Neural cell (in vitro differentiated cells): Measurements from ENCODE around the gene KCNA10. TPM values are rescaled to one million over a fixed set of nuclear protein-coding genes. Genes with fewer than 3 reads are reported as not detected.
"Not testable (repeated sequence)": the region's sequence is repeated elsewhere in the genome, so short reads cannot be mapped to it uniquely, and the experiment has no call there.

Experiments
- H2AFZ ChIP-seq: fragments of 200-600, 300-800 bp; sonication (generic), shearing (Covaris generic); 2 replicates; pipeline ENCODE4 v1.6.0; 2014; ENCODE audit warnings: low read depth, mild to moderate bottlenecking, antibody characterized with exemption, low read length, moderate library complexity
- H3F3A ChIP-seq: fragments of 200-600 bp; shearing (Covaris generic); 2 replicates; pipeline ENCODE4 v1.6.1; 2016; ENCODE audit warnings: mild to moderate bottlenecking, moderate library complexity, mixed read lengths, antibody characterized with exemption, low read length; ENCODE audit not compliant: insufficient read depth, poor library complexity, severe bottlenecking
- H3K27ac ChIP-seq: fragments of 200-600, 300-800 bp; sonication (generic), shearing (Covaris generic); 2 replicates; pipeline ENCODE4 v1.5.1; 2014; ENCODE audit warnings: mild to moderate bottlenecking, low read length, moderate library complexity
- H3K27me3 ChIP-seq: fragments of 300-800, 200-600 bp; sonication (generic), shearing (Covaris generic); 2 replicates; pipeline ENCODE4 v1.6.0; 2014; ENCODE audit warnings: mild to moderate bottlenecking, low read depth, low read length, moderate library complexity; ENCODE audit not compliant: insufficient read depth
- H3K36me3 ChIP-seq: fragments of 300-800, 200-600 bp; sonication (generic), shearing (Covaris generic); 2 replicates; pipeline ENCODE4 v1.5.1; 2014; ENCODE audit warnings: mild to moderate bottlenecking, antibody characterized with exemption, low read length, moderate library complexity; ENCODE audit not compliant: insufficient read depth
- H3K4me2 ChIP-seq: fragments of 300-800, 200-600 bp; sonication (generic), shearing (Covaris generic); 2 replicates; pipeline ENCODE4 v1.6.0; 2014; ENCODE audit warnings: mild to moderate bottlenecking, low read length
- H3K4me3 ChIP-seq: fragments of 300-800, 200-600 bp; sonication (generic), shearing (Covaris generic); 2 replicates; pipeline ENCODE4 v1.5.1; 2014; ENCODE audit warnings: mild to moderate bottlenecking, low read length, moderate library complexity
- H3K79me2 ChIP-seq: fragments of 200-600 bp; shearing (Covaris generic); replicated peaks from 2 replicates; pipeline ENCODE4 v1.6.0; 2014; ENCODE audit warnings: mild to moderate bottlenecking, low read length, moderate library complexity; ENCODE audit not compliant: insufficient read depth
- H3K9ac ChIP-seq: fragments of 300-800, 200-600 bp; sonication (generic), shearing (Covaris generic); 2 replicates; pipeline ENCODE4 v1.6.1; 2016; ENCODE audit warnings: mild to moderate bottlenecking, low read length, mixed read lengths
- H3K9me2 ChIP-seq: fragments of 200-600 bp; shearing (Covaris generic); 2 replicates; pipeline ENCODE4 v1.6.1; 2016; ENCODE audit warnings: mild to moderate bottlenecking, low read length, mixed read lengths; ENCODE audit not compliant: insufficient read depth
- H3K9me3 ChIP-seq: fragments of 200-600, 300-800 bp; sonication (generic), shearing (Covaris generic); 2 replicates; pipeline ENCODE4 v1.6.1; 2016; ENCODE audit warnings: mild to moderate bottlenecking, mixed run types, low read length, moderate library complexity, mixed read lengths
- H4K20me1 ChIP-seq: fragments of 200-600 bp; shearing (Covaris generic); 2 replicates; pipeline ENCODE4 v1.6.1; 2016; ENCODE audit warnings: mild to moderate bottlenecking, mixed run types; ENCODE audit not compliant: insufficient read depth
- EP300 ChIP-seq: fragments of 450-650 bp; conservative IDR thresholded peaks from 2 replicates; pipeline ENCODE4 v1.6.1; 2014; ENCODE audit warnings: antibody characterized with exemption, mild to moderate bottlenecking, moderate library complexity; ENCODE audit not compliant: poor library complexity, severe bottlenecking
- MXI1 ChIP-seq: fragments of 450-650 bp; conservative IDR thresholded peaks from 2 replicates; pipeline ENCODE4 v1.6.1; 2014; ENCODE audit warnings: antibody characterized with exemption, mild to moderate bottlenecking; ENCODE audit not compliant: poor library complexity, severe bottlenecking
- SMC3 ChIP-seq: fragments of 450-650 bp; conservative IDR thresholded peaks from 2 replicates; pipeline ENCODE4 v1.6.1; 2014; ENCODE audit warnings: antibody characterized with exemption, mild to moderate bottlenecking, moderate library complexity; ENCODE audit not compliant: poor library complexity
- TAF1 ChIP-seq: IDR thresholded peaks from 2 replicates; pipeline ENCODE4 v1.6.1; 2012; ENCODE audit warnings: low read depth
- polyA plus RNA-seq: library from polyadenylated mRNA; depleted of rRNA; stranded (reverse); fragments of >200 nt; gene quantifications from 2 replicates; pipeline ENCODE4 v1.2.3, GENCODE V29; 2014
- TF ChIP-seq, protein P1 (sequence below): fragments of 450-650 bp; IDR thresholded peaks from 2 replicates; pipeline ENCODE4 v1.5.1; 2014; ENCODE audit warnings: antibody characterized with exemption, mild to moderate bottlenecking, moderate library complexity; ENCODE audit not compliant: poor library complexity, severe bottlenecking
- TF ChIP-seq, protein P2 (sequence below): IDR thresholded peaks from 2 replicates; pipeline ENCODE4 v1.6.1; 2012; ENCODE audit warnings: borderline replicate concordance

The KCNA10 gene
- polyA plus RNA-seq, 1 donor from 2014 or later, result not detected

DNA sequence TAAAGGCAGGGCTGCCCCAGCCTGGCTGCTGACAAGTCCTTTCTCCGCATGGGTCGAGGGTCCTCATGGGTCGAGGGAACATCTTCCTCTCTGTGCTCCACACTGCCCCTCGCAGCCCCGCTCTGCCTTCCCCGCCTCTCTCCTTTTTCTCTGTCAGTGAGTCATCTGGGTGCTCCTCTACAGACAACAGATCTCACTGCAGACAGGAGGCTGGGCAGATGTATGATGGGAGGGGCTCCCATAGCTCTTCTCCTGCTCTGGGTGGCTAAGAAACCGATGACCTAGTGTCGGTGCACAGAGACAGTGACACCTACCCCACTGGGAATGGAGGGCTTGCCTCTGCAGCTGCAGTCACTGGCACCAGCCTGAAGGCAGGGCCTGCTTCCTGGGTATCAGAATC lies 5.5 kb downstream of the KCNA10 start:
- Histone ChIP-seq H3K27ac (no peak overlapping the region), H3K4me3 (no peak overlapping the region), H3K36me3 (no peaks in the 10 kb centered on the region), H4K20me1 (no peaks in the 10 kb centered on the region), H2AFZ (no peak overlapping the region), H3K27me3 (no peaks in the 10 kb centered on the region), H3F3A (no peaks in the 10 kb centered on the region), H3K9me2 (no peaks in the 10 kb centered on the region), H3K4me2 (no peak overlapping the region), H3K9me3 (no peaks in the 10 kb centered on the region), H3K79me2 (no peaks in the 10 kb centered on the region), H3K9ac (no peak overlapping the region)
- no peak for TF ChIP-seq TAF1
- TF ChIP-seq, protein P1, sequence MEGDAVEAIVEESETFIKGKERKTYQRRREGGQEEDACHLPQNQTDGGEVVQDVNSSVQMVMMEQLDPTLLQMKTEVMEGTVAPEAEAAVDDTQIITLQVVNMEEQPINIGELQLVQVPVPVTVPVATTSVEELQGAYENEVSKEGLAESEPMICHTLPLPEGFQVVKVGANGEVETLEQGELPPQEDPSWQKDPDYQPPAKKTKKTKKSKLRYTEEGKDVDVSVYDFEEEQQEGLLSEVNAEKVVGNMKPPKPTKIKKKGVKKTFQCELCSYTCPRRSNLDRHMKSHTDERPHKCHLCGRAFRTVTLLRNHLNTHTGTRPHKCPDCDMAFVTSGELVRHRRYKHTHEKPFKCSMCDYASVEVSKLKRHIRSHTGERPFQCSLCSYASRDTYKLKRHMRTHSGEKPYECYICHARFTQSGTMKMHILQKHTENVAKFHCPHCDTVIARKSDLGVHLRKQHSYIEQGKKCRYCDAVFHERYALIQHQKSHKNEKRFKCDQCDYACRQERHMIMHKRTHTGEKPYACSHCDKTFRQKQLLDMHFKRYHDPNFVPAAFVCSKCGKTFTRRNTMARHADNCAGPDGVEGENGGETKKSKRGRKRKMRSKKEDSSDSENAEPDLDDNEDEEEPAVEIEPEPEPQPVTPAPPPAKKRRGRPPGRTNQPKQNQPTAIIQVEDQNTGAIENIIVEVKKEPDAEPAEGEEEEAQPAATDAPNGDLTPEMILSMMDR, result no peak
- TF ChIP-seq EP300, result no peak
- TF ChIP-seq, protein P2, sequence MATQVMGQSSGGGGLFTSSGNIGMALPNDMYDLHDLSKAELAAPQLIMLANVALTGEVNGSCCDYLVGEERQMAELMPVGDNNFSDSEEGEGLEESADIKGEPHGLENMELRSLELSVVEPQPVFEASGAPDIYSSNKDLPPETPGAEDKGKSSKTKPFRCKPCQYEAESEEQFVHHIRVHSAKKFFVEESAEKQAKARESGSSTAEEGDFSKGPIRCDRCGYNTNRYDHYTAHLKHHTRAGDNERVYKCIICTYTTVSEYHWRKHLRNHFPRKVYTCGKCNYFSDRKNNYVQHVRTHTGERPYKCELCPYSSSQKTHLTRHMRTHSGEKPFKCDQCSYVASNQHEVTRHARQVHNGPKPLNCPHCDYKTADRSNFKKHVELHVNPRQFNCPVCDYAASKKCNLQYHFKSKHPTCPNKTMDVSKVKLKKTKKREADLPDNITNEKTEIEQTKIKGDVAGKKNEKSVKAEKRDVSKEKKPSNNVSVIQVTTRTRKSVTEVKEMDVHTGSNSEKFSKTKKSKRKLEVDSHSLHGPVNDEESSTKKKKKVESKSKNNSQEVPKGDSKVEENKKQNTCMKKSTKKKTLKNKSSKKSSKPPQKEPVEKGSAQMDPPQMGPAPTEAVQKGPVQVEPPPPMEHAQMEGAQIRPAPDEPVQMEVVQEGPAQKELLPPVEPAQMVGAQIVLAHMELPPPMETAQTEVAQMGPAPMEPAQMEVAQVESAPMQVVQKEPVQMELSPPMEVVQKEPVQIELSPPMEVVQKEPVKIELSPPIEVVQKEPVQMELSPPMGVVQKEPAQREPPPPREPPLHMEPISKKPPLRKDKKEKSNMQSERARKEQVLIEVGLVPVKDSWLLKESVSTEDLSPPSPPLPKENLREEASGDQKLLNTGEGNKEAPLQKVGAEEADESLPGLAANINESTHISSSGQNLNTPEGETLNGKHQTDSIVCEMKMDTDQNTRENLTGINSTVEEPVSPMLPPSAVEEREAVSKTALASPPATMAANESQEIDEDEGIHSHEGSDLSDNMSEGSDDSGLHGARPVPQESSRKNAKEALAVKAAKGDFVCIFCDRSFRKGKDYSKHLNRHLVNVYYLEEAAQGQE, result no peak
- no peak for TF ChIP-seq SMC3
- TF ChIP-seq MXI1, result no peak

DNA sequence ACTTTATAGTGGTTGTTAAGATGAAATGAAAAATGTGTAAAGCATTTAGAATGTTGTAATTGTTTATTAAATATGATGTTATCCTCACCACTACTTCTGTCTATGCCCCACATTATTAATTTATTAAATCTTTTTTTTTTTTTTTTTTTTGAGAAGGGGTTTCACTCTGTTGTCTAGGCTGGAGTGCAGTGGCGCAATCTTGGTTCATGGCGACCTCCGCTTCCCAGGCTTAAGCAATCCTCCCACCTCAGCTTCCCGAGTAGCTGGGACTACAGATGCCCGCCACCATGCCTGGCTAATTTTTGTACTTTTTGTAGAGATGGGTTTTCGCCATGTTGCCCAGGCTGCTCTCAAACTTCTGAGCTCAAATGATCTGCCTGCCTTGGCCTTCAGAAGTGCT lies 7.5 kb downstream of the KCNA10 start:
- H3K36me3 ChIP-seq, result no peaks in the 10 kb centered on the region
- no peak overlapping the region for H2AFZ ChIP-seq

GRCh38 chr1:110510921-110511320 lies 8.1 kb downstream of the KCNA10 start:
- H3K36me3 ChIP-seq, H3K9me2 ChIP-seq: not testable (repeated sequence)

More for the DNA sequence above, 7.5 kb downstream of the KCNA10 start:
- no peak overlapping the region for H3K27ac ChIP-seq
- TF ChIP-seq TAF1 (no peak), SMC3 (no peak), EP300 (no peak), MXI1 (no peak)
- TF ChIP-seq, protein P1, result no peak
- no peaks in the 10 kb centered on the region for H3K9me3 ChIP-seq
- no peaks in the 10 kb centered on the region for H3K9me2 ChIP-seq
- H3K27me3 ChIP-seq, result no peaks in the 10 kb centered on the region
- H3K9ac ChIP-seq, result no peak overlapping the region
- H3K4me2 ChIP-seq, result no peak overlapping the region
- no peak overlapping the region for H3K4me3 ChIP-seq
- H3F3A ChIP-seq, result no peaks in the 10 kb centered on the region
- H3K79me2 ChIP-seq, result no peaks in the 10 kb centered on the region
- no peaks in the 10 kb centered on the region for H4K20me1 ChIP-seq

More at GRCh38 chr1:110510921-110511320, 8.1 kb downstream of the KCNA10 start:
- not testable (repeated sequence) for H3K9me3 ChIP-seq, H3K27ac ChIP-seq, H4K20me1 ChIP-seq, H3K27me3 ChIP-seq, H2AFZ ChIP-seq, H3K4me3 ChIP-seq, H3K9ac ChIP-seq, H3K4me2 ChIP-seq, H3F3A ChIP-seq, H3K79me2 ChIP-seq
